Lower leg skin (tissue), 3 donors: ENCODE measurements around the gene FOXP1.

Source experiments
- POLR2A ChIP-seq, 2 donors: fragments of 450-650 bp; IDR thresholded peaks; one replicate each; pipeline ENCODE4 v1.6.1; 2016 to 2017; ENCODE audit warnings: antibody characterized with exemption in 2 of 2, mild to moderate bottlenecking in 1 of 2, moderate library complexity in 1 of 2
- TF ChIP-seq, protein P1 (sequence below), 3 donors: fragments of 450-650 bp; IDR thresholded peaks; one replicate each; pipeline ENCODE4 v1.5.1; 2016; ENCODE audit warnings: antibody characterized with exemption in 3 of 3, mild to moderate bottlenecking in 3 of 3, moderate library complexity in 2 of 3

DNA sequence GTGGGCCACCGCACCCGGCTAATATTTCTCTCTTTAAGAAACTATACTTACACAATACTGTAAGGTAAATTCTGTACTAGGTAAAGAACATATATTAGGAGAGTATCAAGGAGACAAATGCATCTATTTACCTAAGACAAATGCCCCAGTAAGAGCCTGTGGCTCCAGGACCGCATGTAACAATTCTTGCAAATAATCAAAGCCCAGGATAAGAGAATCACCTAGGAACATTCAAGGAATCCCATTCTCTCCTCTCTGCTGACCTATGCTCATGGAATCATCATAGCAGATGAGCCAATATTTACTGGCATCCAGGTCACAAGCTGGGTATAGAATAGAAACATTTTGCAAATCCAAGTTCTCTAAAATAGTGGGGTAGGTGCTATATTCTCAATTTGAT lies 347.7 kb downstream of the FOXP1 start:
- TF ChIP-seq, protein P1, sequence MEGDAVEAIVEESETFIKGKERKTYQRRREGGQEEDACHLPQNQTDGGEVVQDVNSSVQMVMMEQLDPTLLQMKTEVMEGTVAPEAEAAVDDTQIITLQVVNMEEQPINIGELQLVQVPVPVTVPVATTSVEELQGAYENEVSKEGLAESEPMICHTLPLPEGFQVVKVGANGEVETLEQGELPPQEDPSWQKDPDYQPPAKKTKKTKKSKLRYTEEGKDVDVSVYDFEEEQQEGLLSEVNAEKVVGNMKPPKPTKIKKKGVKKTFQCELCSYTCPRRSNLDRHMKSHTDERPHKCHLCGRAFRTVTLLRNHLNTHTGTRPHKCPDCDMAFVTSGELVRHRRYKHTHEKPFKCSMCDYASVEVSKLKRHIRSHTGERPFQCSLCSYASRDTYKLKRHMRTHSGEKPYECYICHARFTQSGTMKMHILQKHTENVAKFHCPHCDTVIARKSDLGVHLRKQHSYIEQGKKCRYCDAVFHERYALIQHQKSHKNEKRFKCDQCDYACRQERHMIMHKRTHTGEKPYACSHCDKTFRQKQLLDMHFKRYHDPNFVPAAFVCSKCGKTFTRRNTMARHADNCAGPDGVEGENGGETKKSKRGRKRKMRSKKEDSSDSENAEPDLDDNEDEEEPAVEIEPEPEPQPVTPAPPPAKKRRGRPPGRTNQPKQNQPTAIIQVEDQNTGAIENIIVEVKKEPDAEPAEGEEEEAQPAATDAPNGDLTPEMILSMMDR (IDR thresholded peaks at IDR 0.05): no peak
- no peak for TF ChIP-seq POLR2A (IDR thresholded peaks at IDR 0.05)
